SK-N-MC (cell line): ENCODE data around the gene DACT2.

ENCODE experiments used
- EZH2 ChIP-seq: fragments of 200-600 bp; sonication (generic); IDR thresholded peaks from one replicate; pipeline ENCODE4 v1.6.1; 2017; ENCODE audit warnings: antibody characterized with exemption
- FOXP2 ChIP-seq: optimal IDR thresholded peaks from 2 replicates; pipeline ENCODE3; 2011; ENCODE audit warnings: mild to moderate bottlenecking, moderate library complexity; ENCODE audit not compliant: insufficient read depth; ENCODE audit errors: extremely low read length, control extremely low read depth
- POLR2AphosphoS5 ChIP-seq: IDR thresholded peaks from 2 replicates; pipeline ENCODE4 v1.6.1; 2012; ENCODE audit warnings: mild to moderate bottlenecking, low read depth, low read length, borderline replicate concordance

DNA sequence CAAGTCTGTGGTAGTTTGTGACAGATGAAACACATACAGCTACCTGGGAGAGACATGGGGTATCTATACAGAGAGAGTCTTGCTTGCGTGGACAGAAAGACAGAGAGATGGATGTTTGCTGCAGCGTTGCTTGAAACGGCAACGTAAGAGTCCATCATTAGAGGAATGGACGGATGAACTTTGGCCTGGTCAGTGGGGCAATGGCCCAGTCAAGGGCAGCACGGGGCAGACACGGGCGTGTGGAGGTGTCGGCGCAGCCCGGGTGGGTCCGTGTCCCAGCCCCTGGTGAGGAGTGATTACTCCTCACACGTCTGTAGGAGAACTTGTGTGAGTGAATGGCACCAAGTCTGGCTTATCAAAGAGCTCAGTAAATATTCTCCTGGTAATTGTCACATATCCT is 21.9 kb downstream of the DACT2 start:
- TF ChIP-seq FOXP2 (no peak), POLR2AphosphoS5 (no peak), EZH2 (no peak)
